ENCODE measurements around the gene ABHD2. TPM values are rescaled to one million over a fixed set of nuclear protein-coding genes. Genes with fewer than 3 reads are reported as not detected.

ABHD2 gene
- total and polyA plus RNA-seq, 2 experiments from 2014 or later: 5.2 to 15.2 TPM

DNA sequence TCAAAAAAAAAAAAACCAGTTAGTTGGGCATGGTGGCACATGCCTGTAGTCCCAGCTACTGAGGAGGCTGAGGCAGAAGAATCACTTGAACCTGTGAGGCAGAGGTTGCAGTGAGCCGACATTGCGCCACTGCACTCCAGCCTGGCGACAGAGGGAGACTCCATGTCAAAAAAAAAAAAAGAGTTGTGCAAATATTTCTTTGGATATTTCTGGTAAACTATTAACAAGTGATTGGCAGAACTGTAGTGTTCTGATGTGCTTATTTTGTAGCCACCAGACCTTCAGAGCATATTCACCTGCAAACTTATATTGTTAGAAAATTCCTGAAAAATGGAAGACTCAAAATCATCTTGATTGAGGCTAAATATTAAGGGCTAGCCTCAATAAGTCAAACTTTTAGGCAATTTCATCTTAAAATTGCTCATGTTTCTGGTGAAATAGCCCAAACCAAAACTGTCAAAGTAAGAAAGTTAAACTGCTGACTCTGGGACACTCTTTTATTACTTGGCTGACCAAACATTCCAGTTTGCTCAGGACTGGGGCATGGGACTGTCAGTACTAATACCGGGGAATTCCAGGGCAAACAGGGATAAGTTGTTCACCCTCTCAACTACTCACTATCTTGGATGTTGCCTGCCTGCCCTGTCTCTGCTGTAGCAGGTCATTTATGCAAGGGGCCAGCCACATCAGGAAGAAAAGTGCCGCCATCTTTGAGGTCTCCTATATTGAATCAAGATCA lies 37.0 kb downstream of the ABHD2 start:
- Mint-ChIP-seq H3K27me3 (ENCODE audit: insufficient read depth, low read depth, poor library complexity) (no peaks in the 10 kb centered on the region), H3K27ac (no peak overlapping the region), H3K36me3 (ENCODE audit: low read depth) (peaks cover 9% of the 10 kb centered on the region; the same call in 2 of the 3 replicates), H3K9me3 (no peaks in the 10 kb centered on the region), H3K4me1 (peaks cover 18% of the 10 kb centered on the region), H3K4me3 (no peak overlapping the region)
- DNase-seq (ENCODE audit: low spot score): no peak
- Histone ChIP-seq H3F3A (replicated peaks; ENCODE audit: low read depth) (no peaks in the 10 kb centered on the region), H3K27ac (ENCODE audit: low read depth) (no peak overlapping the region), H3K4me3 (no peak overlapping the region), H4K20me1 (replicated peaks; ENCODE audit: insufficient read depth) (0 out of 2 replicates have a peak, but pooled peaks cover 4% of the 10 kb centered on the region), H3K27me3 (ENCODE audit: insufficient read depth) (no peaks in the 10 kb centered on the region), H3K4me2 (no peak overlapping the region), H3K9me2 (ENCODE audit: insufficient read depth) (no peaks in the 10 kb centered on the region), H3K4me1 (ENCODE audit: insufficient read depth) (peaks cover 9% of the 10 kb centered on the region), H2AFZ (no peak overlapping the region), H3K79me2 (replicated peaks; ENCODE audit: insufficient read depth) (no peaks in the 10 kb centered on the region), H3K36me3 (ENCODE audit: insufficient read depth) (no peaks in the 10 kb centered on the region)
- TF ChIP-seq NANOG (IDR thresholded peaks at IDR 0.05; ENCODE audit: borderline replicate concordance): no peak
- TF ChIP-seq, protein P1, sequence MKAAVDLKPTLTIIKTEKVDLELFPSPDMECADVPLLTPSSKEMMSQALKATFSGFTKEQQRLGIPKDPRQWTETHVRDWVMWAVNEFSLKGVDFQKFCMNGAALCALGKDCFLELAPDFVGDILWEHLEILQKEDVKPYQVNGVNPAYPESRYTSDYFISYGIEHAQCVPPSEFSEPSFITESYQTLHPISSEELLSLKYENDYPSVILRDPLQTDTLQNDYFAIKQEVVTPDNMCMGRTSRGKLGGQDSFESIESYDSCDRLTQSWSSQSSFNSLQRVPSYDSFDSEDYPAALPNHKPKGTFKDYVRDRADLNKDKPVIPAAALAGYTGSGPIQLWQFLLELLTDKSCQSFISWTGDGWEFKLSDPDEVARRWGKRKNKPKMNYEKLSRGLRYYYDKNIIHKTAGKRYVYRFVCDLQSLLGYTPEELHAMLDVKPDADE (IDR thresholded peaks at IDR 0.05): no peak
- no peak for TF ChIP-seq EZH2 (IDR thresholded peaks at IDR 0.05; ENCODE audit: low read depth, unreplicated experiment)
- TF ChIP-seq ZNF331 (CRISPR knock-in tag; IDR thresholded peaks at IDR 0.05; ENCODE audit: low read depth): no peak
- TF ChIP-seq, protein P2, sequence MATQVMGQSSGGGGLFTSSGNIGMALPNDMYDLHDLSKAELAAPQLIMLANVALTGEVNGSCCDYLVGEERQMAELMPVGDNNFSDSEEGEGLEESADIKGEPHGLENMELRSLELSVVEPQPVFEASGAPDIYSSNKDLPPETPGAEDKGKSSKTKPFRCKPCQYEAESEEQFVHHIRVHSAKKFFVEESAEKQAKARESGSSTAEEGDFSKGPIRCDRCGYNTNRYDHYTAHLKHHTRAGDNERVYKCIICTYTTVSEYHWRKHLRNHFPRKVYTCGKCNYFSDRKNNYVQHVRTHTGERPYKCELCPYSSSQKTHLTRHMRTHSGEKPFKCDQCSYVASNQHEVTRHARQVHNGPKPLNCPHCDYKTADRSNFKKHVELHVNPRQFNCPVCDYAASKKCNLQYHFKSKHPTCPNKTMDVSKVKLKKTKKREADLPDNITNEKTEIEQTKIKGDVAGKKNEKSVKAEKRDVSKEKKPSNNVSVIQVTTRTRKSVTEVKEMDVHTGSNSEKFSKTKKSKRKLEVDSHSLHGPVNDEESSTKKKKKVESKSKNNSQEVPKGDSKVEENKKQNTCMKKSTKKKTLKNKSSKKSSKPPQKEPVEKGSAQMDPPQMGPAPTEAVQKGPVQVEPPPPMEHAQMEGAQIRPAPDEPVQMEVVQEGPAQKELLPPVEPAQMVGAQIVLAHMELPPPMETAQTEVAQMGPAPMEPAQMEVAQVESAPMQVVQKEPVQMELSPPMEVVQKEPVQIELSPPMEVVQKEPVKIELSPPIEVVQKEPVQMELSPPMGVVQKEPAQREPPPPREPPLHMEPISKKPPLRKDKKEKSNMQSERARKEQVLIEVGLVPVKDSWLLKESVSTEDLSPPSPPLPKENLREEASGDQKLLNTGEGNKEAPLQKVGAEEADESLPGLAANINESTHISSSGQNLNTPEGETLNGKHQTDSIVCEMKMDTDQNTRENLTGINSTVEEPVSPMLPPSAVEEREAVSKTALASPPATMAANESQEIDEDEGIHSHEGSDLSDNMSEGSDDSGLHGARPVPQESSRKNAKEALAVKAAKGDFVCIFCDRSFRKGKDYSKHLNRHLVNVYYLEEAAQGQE (IDR thresholded peaks at IDR 0.05; ENCODE audit: unreplicated experiment): no peak
- TF ChIP-seq CREB1 (CRISPR knock-in tag; IDR thresholded peaks at IDR 0.05; ENCODE audit: low read depth): no peak
- TF ChIP-seq, protein P3, sequence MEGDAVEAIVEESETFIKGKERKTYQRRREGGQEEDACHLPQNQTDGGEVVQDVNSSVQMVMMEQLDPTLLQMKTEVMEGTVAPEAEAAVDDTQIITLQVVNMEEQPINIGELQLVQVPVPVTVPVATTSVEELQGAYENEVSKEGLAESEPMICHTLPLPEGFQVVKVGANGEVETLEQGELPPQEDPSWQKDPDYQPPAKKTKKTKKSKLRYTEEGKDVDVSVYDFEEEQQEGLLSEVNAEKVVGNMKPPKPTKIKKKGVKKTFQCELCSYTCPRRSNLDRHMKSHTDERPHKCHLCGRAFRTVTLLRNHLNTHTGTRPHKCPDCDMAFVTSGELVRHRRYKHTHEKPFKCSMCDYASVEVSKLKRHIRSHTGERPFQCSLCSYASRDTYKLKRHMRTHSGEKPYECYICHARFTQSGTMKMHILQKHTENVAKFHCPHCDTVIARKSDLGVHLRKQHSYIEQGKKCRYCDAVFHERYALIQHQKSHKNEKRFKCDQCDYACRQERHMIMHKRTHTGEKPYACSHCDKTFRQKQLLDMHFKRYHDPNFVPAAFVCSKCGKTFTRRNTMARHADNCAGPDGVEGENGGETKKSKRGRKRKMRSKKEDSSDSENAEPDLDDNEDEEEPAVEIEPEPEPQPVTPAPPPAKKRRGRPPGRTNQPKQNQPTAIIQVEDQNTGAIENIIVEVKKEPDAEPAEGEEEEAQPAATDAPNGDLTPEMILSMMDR (conservative IDR thresholded peaks at IDR 0.05; ENCODE audit: low read depth in 2 of 2): no peak
- no peak for TF ChIP-seq EZH2phosphoT487 (IDR thresholded peaks at IDR 0.05; ENCODE audit: unreplicated experiment)
- no peak for TF ChIP-seq STAT1 (IDR thresholded peaks at IDR 0.05; ENCODE audit: unreplicated experiment)
- TF ChIP-seq, protein P4, sequence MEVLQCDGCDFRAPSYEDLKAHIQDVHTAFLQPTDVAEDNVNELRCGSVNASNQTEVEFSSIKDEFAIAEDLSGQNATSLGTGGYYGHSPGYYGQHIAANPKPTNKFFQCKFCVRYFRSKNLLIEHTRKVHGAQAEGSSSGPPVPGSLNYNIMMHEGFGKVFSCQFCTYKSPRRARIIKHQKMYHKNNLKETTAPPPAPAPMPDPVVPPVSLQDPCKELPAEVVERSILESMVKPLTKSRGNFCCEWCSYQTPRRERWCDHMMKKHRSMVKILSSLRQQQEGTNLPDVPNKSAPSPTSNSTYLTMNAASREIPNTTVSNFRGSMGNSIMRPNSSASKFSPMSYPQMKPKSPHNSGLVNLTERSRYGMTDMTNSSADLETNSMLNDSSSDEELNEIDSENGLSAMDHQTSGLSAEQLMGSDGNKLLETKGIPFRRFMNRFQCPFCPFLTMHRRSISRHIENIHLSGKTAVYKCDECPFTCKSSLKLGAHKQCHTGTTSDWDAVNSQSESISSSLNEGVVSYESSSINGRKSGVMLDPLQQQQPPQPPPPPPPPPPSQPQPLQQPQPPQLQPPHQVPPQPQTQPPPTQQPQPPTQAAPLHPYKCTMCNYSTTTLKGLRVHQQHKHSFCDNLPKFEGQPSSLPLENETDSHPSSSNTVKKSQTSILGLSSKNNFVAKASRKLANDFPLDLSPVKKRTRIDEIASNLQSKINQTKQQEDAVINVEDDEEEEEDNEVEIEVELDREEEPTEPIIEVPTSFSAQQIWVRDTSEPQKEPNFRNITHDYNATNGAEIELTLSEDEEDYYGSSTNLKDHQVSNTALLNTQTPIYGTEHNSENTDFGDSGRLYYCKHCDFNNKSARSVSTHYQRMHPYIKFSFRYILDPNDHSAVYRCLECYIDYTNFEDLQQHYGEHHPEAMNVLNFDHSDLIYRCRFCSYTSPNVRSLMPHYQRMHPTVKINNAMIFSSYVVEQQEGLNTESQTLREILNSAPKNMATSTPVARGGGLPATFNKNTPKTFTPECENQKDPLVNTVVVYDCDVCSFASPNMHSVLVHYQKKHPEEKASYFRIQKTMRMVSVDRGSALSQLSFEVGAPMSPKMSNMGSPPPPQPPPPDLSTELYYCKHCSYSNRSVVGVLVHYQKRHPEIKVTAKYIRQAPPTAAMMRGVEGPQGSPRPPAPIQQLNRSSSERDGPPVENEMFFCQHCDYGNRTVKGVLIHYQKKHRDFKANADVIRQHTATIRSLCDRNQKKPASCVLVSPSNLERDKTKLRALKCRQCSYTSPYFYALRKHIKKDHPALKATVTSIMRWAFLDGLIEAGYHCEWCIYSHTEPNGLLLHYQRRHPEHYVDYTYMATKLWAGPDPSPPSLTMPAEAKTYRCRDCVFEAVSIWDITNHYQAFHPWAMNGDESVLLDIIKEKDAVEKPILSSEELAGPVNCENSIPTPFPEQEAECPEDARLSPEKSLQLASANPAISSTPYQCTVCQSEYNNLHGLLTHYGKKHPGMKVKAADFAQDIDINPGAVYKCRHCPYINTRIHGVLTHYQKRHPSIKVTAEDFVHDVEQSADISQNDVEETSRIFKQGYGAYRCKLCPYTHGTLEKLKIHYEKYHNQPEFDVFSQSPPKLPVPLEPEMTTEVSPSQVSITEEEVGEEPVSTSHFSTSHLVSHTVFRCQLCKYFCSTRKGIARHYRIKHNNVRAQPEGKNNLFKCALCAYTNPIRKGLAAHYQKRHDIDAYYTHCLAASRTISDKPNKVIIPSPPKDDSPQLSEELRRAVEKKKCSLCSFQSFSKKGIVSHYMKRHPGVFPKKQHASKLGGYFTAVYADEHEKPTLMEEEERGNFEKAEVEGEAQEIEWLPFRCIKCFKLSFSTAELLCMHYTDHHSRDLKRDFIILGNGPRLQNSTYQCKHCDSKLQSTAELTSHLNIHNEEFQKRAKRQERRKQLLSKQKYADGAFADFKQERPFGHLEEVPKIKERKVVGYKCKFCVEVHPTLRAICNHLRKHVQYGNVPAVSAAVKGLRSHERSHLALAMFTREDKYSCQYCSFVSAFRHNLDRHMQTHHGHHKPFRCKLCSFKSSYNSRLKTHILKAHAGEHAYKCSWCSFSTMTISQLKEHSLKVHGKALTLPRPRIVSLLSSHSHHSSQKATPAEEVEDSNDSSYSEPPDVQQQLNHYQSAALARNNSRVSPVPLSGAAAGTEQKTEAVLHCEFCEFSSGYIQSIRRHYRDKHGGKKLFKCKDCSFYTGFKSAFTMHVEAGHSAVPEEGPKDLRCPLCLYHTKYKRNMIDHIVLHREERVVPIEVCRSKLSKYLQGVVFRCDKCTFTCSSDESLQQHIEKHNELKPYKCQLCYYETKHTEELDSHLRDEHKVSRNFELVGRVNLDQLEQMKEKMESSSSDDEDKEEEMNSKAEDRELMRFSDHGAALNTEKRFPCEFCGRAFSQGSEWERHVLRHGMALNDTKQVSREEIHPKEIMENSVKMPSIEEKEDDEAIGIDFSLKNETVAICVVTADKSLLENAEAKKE (CRISPR knock-in tag; IDR thresholded peaks at IDR 0.05): no peak
- TF ChIP-seq ZNF114 (CRISPR knock-in tag; IDR thresholded peaks at IDR 0.05): no peak
- no peak for TF ChIP-seq JUNB (IDR thresholded peaks at IDR 0.05; ENCODE audit: unreplicated experiment)
- no peak for TF ChIP-seq POLR2AphosphoS5 (IDR thresholded peaks at IDR 0.05; ENCODE audit: low read depth)
- no peak for ATAC-seq

Data from GM23338 (cell line).